Measurements from ENCODE around the gene EDEM1. TPM values are rescaled to one million over a fixed set of nuclear protein-coding genes. Genes with fewer than 3 reads are reported as not detected.

EDEM1 gene
- polyA plus RNA-seq, 2 donors: 5.8 to 9.0 TPM

GRCh38 chr3:5210926-5211325, 23.4 kb downstream of the EDEM1 start:
- Histone ChIP-seq H3K27ac (ENCODE audit: low read depth in 2 of 2, low read length in 1 of 2) (no peak overlapping the region), H3K36me3 (ENCODE audit: control insufficient read depth in 2 of 2, insufficient read depth in 2 of 2, low read length in 1 of 2) (peaks cover 26 to 58% of the 10 kb centered on the region in 2 donors), H3K4me3 (ENCODE audit: low read depth in 1 of 2, low read length in 2 of 2) (no peak overlapping the region), H3K9me3 (ENCODE audit: control insufficient read depth in 2 of 2, insufficient read depth in 1 of 2, low read depth in 1 of 2, low read length in 1 of 2) (no peaks in the 10 kb centered on the region), H3K4me1 (ENCODE audit: control insufficient read depth in 2 of 2, insufficient read depth in 2 of 2, low read length in 1 of 2) (peaks cover 0 to 2% of the 10 kb centered on the region in 2 donors), H3K27me3 (ENCODE audit: control insufficient read depth in 1 of 2, insufficient read depth in 2 of 2, low read length in 2 of 2) (no peaks in the 10 kb centered on the region)
- 94 to 96% methylated on average over 5 of the region's 5 CpGs for WGBS, 2 donors

- no peaks in the 10 kb centered on the region for H3K27me3 ChIP-seq (ENCODE audit: control insufficient read depth in 1 of 2, insufficient read depth in 2 of 2, low read length in 2 of 2)
- H3K4me3 ChIP-seq (ENCODE audit: low read depth in 1 of 2, low read length in 2 of 2): no peak overlapping the region
- H3K36me3 ChIP-seq (ENCODE audit: control insufficient read depth in 2 of 2, insufficient read depth in 2 of 2, low read length in 1 of 2): peaks cover 26 to 58% of the 10 kb centered on the region in 2 donors
- peaks cover 0 to 2% of the 10 kb centered on the region in 2 donors for H3K4me1 ChIP-seq (ENCODE audit: control insufficient read depth in 2 of 2, insufficient read depth in 2 of 2, low read length in 1 of 2)
- no peak overlapping the region for H3K27ac ChIP-seq (ENCODE audit: low read depth in 2 of 2, low read length in 1 of 2)
- H3K9me3 ChIP-seq (ENCODE audit: control insufficient read depth in 2 of 2, insufficient read depth in 1 of 2, low read depth in 1 of 2, low read length in 1 of 2): no peaks in the 10 kb centered on the region
- 84% methylated on average over 9 of the region's 9 CpGs for WGBS, 2 donors
Observed at GRCh38 chr3:5212628-5213573, 25.4 kb downstream of the EDEM1 start.

- H3K9me3 ChIP-seq (ENCODE audit: control insufficient read depth in 2 of 2, insufficient read depth in 1 of 2, low read depth in 1 of 2, low read length in 1 of 2): no peaks in the 10 kb centered on the region
- no peak overlapping the region for H3K4me3 ChIP-seq (ENCODE audit: low read depth in 1 of 2, low read length in 2 of 2)
- H3K27ac ChIP-seq (ENCODE audit: low read depth in 2 of 2, low read length in 1 of 2): no peak overlapping the region
- peaks cover 0 to 2% of the 10 kb centered on the region in 2 donors for H3K4me1 ChIP-seq (ENCODE audit: control insufficient read depth in 2 of 2, insufficient read depth in 2 of 2, low read length in 1 of 2)
- WGBS, 2 donors: 78 to 88% methylated on average over 7 of the region's 7 CpGs
- no peaks in the 10 kb centered on the region for H3K27me3 ChIP-seq (ENCODE audit: control insufficient read depth in 1 of 2, insufficient read depth in 2 of 2, low read length in 2 of 2)
- peaks cover 26 to 57% of the 10 kb centered on the region in 2 donors for H3K36me3 ChIP-seq (ENCODE audit: control insufficient read depth in 2 of 2, insufficient read depth in 2 of 2, low read length in 1 of 2)
Observed at GRCh38 chr3:5213574-5213966, 26.1 kb downstream of the EDEM1 start.

- WGBS, 2 donors: 72 to 81% methylated on average over 9 of the region's 9 CpGs
- H3K9me3 ChIP-seq (ENCODE audit: control insufficient read depth in 2 of 2, insufficient read depth in 1 of 2, low read depth in 1 of 2, low read length in 1 of 2): no peaks in the 10 kb centered on the region
- no peak overlapping the region for H3K27ac ChIP-seq (ENCODE audit: low read depth in 2 of 2, low read length in 1 of 2)
- peaks cover 26 to 54% of the 10 kb centered on the region in 2 donors for H3K36me3 ChIP-seq (ENCODE audit: control insufficient read depth in 2 of 2, insufficient read depth in 2 of 2, low read length in 1 of 2)
- H3K4me1 ChIP-seq (ENCODE audit: control insufficient read depth in 2 of 2, insufficient read depth in 2 of 2, low read length in 1 of 2): peaks cover 0 to 2% of the 10 kb centered on the region in 2 donors
- H3K27me3 ChIP-seq (ENCODE audit: control insufficient read depth in 1 of 2, insufficient read depth in 2 of 2, low read length in 2 of 2): no peaks in the 10 kb centered on the region
- no peak overlapping the region for H3K4me3 ChIP-seq (ENCODE audit: low read depth in 1 of 2, low read length in 2 of 2)
Observed at GRCh38 chr3:5214352-5214751, 26.8 kb downstream of the EDEM1 start.

- Histone ChIP-seq H3K9me3 (ENCODE audit: control insufficient read depth in 2 of 2, insufficient read depth in 1 of 2, low read depth in 1 of 2, low read length in 1 of 2) (no peaks in the 10 kb centered on the region), H3K4me3 (ENCODE audit: low read depth in 1 of 2, low read length in 2 of 2) (no peak overlapping the region), H3K4me1 (ENCODE audit: control insufficient read depth in 2 of 2, insufficient read depth in 2 of 2, low read length in 1 of 2) (no peaks in the 10 kb centered on the region), H3K27me3 (ENCODE audit: control insufficient read depth in 1 of 2, insufficient read depth in 2 of 2, low read length in 2 of 2) (no peaks in the 10 kb centered on the region), H3K27ac (ENCODE audit: low read depth in 2 of 2, low read length in 1 of 2) (no peak overlapping the region), H3K36me3 (ENCODE audit: control insufficient read depth in 2 of 2, insufficient read depth in 2 of 2, low read length in 1 of 2) (peaks cover 15 to 33% of the 10 kb centered on the region in 2 donors)
- WGBS, 2 donors: 59 to 60% methylated on average over 9 of the region's 9 CpGs
Observed at GRCh38 chr3:5217824-5218595, 30.5 kb downstream of the EDEM1 start.

- no peak overlapping the region for H3K4me3 ChIP-seq (ENCODE audit: low read depth in 1 of 2, low read length in 2 of 2)
- H3K36me3 ChIP-seq (ENCODE audit: control insufficient read depth in 2 of 2, insufficient read depth in 2 of 2, low read length in 1 of 2): peaks cover 10 to 26% of the 10 kb centered on the region in 2 donors
- WGBS, 2 donors: 57 to 62% methylated on average over 5 of the region's 5 CpGs
- no peaks in the 10 kb centered on the region for H3K27me3 ChIP-seq (ENCODE audit: control insufficient read depth in 1 of 2, insufficient read depth in 2 of 2, low read length in 2 of 2)
- no peak overlapping the region for H3K27ac ChIP-seq (ENCODE audit: low read depth in 2 of 2, low read length in 1 of 2)
- no peaks in the 10 kb centered on the region for H3K4me1 ChIP-seq (ENCODE audit: control insufficient read depth in 2 of 2, insufficient read depth in 2 of 2, low read length in 1 of 2)
- no peaks in the 10 kb centered on the region for H3K9me3 ChIP-seq (ENCODE audit: control insufficient read depth in 2 of 2, insufficient read depth in 1 of 2, low read depth in 1 of 2, low read length in 1 of 2)
Observed at GRCh38 chr3:5218815-5219214, 31.3 kb downstream of the EDEM1 start.

- Histone ChIP-seq H3K4me1 (ENCODE audit: control insufficient read depth in 2 of 2, insufficient read depth in 2 of 2, low read length in 1 of 2) (no peaks in the 10 kb centered on the region), H3K9me3 (ENCODE audit: control insufficient read depth in 2 of 2, insufficient read depth in 1 of 2, low read depth in 1 of 2, low read length in 1 of 2) (no peaks in the 10 kb centered on the region), H3K27me3 (ENCODE audit: control insufficient read depth in 1 of 2, insufficient read depth in 2 of 2, low read length in 2 of 2) (no peaks in the 10 kb centered on the region), H3K36me3 (ENCODE audit: control insufficient read depth in 2 of 2, insufficient read depth in 2 of 2, low read length in 1 of 2) (peaks cover 6 to 22% of the 10 kb centered on the region in 2 donors), H3K27ac (ENCODE audit: low read depth in 2 of 2, low read length in 1 of 2) (no peak overlapping the region), H3K4me3 (ENCODE audit: low read depth in 1 of 2, low read length in 2 of 2) (no peak overlapping the region)
- 89% methylated on average over 4 of the region's 4 CpGs for WGBS, 2 donors
Observed at GRCh38 chr3:5219216-5219615, 31.7 kb downstream of the EDEM1 start.

GRCh38 chr3:5220193-5220592, 32.7 kb downstream of the EDEM1 start:
- Histone ChIP-seq H3K9me3 (ENCODE audit: control insufficient read depth in 2 of 2, insufficient read depth in 1 of 2, low read depth in 1 of 2, low read length in 1 of 2) (no peaks in the 10 kb centered on the region), H3K4me3 (ENCODE audit: low read depth in 1 of 2, low read length in 2 of 2) (no peak overlapping the region), H3K4me1 (ENCODE audit: control insufficient read depth in 2 of 2, insufficient read depth in 2 of 2, low read length in 1 of 2) (no peaks in the 10 kb centered on the region), H3K36me3 (ENCODE audit: control insufficient read depth in 2 of 2, insufficient read depth in 2 of 2, low read length in 1 of 2) (peaks cover 0 to 14% of the 10 kb centered on the region in 2 donors), H3K27me3 (ENCODE audit: control insufficient read depth in 1 of 2, insufficient read depth in 2 of 2, low read length in 2 of 2) (no peaks in the 10 kb centered on the region), H3K27ac (ENCODE audit: low read depth in 2 of 2, low read length in 1 of 2) (no peak overlapping the region)
- WGBS, 2 donors: 64 to 67% methylated on average over 5 of the region's 5 CpGs

GRCh38 chr3:5220667-5221431, 33.3 kb downstream of the EDEM1 start:
- Histone ChIP-seq H3K9me3 (ENCODE audit: control insufficient read depth in 2 of 2, insufficient read depth in 1 of 2, low read depth in 1 of 2, low read length in 1 of 2) (no peaks in the 10 kb centered on the region), H3K27ac (ENCODE audit: low read depth in 2 of 2, low read length in 1 of 2) (no peak overlapping the region), H3K4me1 (ENCODE audit: control insufficient read depth in 2 of 2, insufficient read depth in 2 of 2, low read length in 1 of 2) (no peaks in the 10 kb centered on the region)

More at GRCh38 chr3:5220667-5221431, 33.3 kb downstream of the EDEM1 start:
- H3K36me3 ChIP-seq (ENCODE audit: control insufficient read depth in 2 of 2, insufficient read depth in 2 of 2, low read length in 1 of 2): peaks cover 0 to 7% of the 10 kb centered on the region in 2 donors
- H3K27me3 ChIP-seq (ENCODE audit: control insufficient read depth in 1 of 2, insufficient read depth in 2 of 2, low read length in 2 of 2): no peaks in the 10 kb centered on the region
- H3K4me3 ChIP-seq (ENCODE audit: low read depth in 1 of 2, low read length in 2 of 2): no peak overlapping the region
- 83 to 84% methylated on average over 11 of the region's 11 CpGs for WGBS, 2 donors

Measured in esophagus (tissue), 2 donors.